ENCODE data around the gene MEIS2.

DNA sequence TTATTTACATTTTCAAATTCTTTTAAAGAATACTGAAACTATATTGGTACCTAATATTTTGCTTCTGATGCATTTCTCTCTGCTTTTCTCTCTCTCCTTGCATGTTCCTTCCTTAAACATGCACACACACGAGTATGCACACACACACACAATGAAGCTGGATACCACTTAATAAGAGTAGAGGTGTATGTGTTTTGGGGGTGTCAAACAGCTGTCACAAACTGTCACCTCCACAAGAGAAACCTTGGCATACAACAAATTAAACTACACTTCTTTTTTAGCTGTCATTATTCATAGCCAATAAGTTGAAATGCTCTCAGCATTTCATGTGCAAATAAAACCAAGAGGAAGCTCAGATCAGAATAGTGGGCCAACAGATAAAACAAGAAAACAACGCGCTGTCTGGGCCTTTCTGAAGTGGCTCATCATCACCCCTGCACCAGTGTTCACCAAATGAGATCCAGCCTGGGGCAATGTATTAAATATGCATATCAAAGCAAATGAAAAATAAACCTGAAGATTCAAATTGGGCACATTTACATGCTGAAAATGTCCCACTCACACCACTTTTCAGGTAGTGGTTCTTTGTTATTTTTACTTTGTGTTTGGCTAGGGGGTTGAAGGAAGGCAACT is 9.7 kb downstream of the MEIS2 start:
- no peak for TF ChIP-seq POLR2A (IDR thresholded peaks at IDR 0.05)
- TF ChIP-seq, protein P1, sequence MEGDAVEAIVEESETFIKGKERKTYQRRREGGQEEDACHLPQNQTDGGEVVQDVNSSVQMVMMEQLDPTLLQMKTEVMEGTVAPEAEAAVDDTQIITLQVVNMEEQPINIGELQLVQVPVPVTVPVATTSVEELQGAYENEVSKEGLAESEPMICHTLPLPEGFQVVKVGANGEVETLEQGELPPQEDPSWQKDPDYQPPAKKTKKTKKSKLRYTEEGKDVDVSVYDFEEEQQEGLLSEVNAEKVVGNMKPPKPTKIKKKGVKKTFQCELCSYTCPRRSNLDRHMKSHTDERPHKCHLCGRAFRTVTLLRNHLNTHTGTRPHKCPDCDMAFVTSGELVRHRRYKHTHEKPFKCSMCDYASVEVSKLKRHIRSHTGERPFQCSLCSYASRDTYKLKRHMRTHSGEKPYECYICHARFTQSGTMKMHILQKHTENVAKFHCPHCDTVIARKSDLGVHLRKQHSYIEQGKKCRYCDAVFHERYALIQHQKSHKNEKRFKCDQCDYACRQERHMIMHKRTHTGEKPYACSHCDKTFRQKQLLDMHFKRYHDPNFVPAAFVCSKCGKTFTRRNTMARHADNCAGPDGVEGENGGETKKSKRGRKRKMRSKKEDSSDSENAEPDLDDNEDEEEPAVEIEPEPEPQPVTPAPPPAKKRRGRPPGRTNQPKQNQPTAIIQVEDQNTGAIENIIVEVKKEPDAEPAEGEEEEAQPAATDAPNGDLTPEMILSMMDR (IDR thresholded peaks at IDR 0.05): no peak
- no peak for TF ChIP-seq POLR2AphosphoS5 (IDR thresholded peaks at IDR 0.05)

Data from suprapubic skin (tissue), 4 donors.